HepG2 (cell line): ENCODE measurements around the gene MICALL2. TPM values are rescaled to one million over a fixed set of nuclear protein-coding genes. Genes with fewer than 3 reads are reported as not detected.

ENCODE experiments used
- AGO2 ChIP-seq: fragments of 200-400 bp; formaldehyde crosslinking; optimal IDR thresholded peaks from 2 replicates; pipeline ENCODE3; 2017; ENCODE audit warnings: mild to moderate bottlenecking, low read depth, low read length, moderate library complexity
- ARHGAP35 ChIP-seq: sonication (generic); formaldehyde crosslinking; IDR thresholded peaks from 2 replicates; pipeline ENCODE4 v1.9.0; 2022; ENCODE audit warnings: mild to moderate bottlenecking, inconsistent platforms, moderate library complexity, missing genetic modification reagents, borderline replicate concordance
- CBX5 ChIP-seq: sonication (generic); formaldehyde crosslinking; IDR thresholded peaks from 2 replicates; pipeline ENCODE4 v1.4.0; 2020; ENCODE audit warnings: missing genetic modification reagents, borderline replicate concordance
- ESRRA ChIP-seq: sonication (generic); formaldehyde crosslinking; IDR thresholded peaks from 2 replicates; pipeline ENCODE4 v1.5.1; 2020; ENCODE audit warnings: mild to moderate bottlenecking, low read depth, missing genetic modification reagents
- FOXC1 ChIP-seq: sonication (generic); formaldehyde crosslinking; IDR thresholded peaks from 2 replicates; pipeline ENCODE4 v1.8.0; 2022; ENCODE audit warnings: mild to moderate bottlenecking, missing genetic modification reagents, borderline replicate concordance
- GABPB1 ChIP-seq: IDR thresholded peaks from 2 replicates; pipeline ENCODE4 v1.6.1; 2016; ENCODE audit warnings: mild to moderate bottlenecking, missing genetic modification reagents, moderate library complexity, missing compliant biosample characterization
- HINFP ChIP-seq: sonication (generic); formaldehyde crosslinking; IDR thresholded peaks from 2 replicates; pipeline ENCODE4 v1.4.0; 2020; ENCODE audit warnings: low read depth, mild to moderate bottlenecking, missing genetic modification reagents
- IRX3 ChIP-seq: sonication (generic); formaldehyde crosslinking; IDR thresholded peaks from 2 replicates; pipeline ENCODE4 v1.8.1; 2023; ENCODE audit warnings: mild to moderate bottlenecking, low read depth, missing genetic modification reagents, borderline replicate concordance
- KLF6 ChIP-seq: IDR thresholded peaks from 2 replicates; pipeline ENCODE4 v1.8.0; 2016; ENCODE audit warnings: missing biosample characterization, missing genetic modification reagents
- MTERF4 ChIP-seq: sonication (generic); formaldehyde crosslinking; IDR thresholded peaks from 2 replicates; pipeline ENCODE4 v1.8.0; 2023; ENCODE audit warnings: mild to moderate bottlenecking, missing genetic modification reagents
- MXD3 ChIP-seq: IDR thresholded peaks from 2 replicates; pipeline ENCODE4 v1.6.1; 2016; ENCODE audit warnings: mild to moderate bottlenecking, missing biosample characterization, missing genetic modification reagents
- NAIF1 ChIP-seq: sonication (generic); formaldehyde crosslinking; IDR thresholded peaks from 2 replicates; pipeline ENCODE4 v1.5.0; 2020; ENCODE audit warnings: mild to moderate bottlenecking, missing genetic modification reagents, borderline replicate concordance
- NRL ChIP-seq: sonication (generic); formaldehyde crosslinking; IDR thresholded peaks from 2 replicates; pipeline ENCODE4 v1.5.0; 2020; ENCODE audit warnings: missing genetic modification reagents, mild to moderate bottlenecking, moderate library complexity, borderline replicate concordance
- SOX5 ChIP-seq: IDR thresholded peaks from 2 replicates; pipeline ENCODE4 v1.6.1; 2016; ENCODE audit warnings: borderline replicate concordance
- TGIF2 ChIP-seq: IDR thresholded peaks from 2 replicates; pipeline ENCODE4 v1.6.1; 2016; ENCODE audit warnings: control low read depth, missing compliant biosample characterization
- ZFP41 ChIP-seq: sonication (generic); formaldehyde crosslinking; IDR thresholded peaks from 2 replicates; pipeline ENCODE4 v1.4.0; 2020; ENCODE audit warnings: mild to moderate bottlenecking, missing genetic modification reagents, borderline replicate concordance
- ZGPAT ChIP-seq: IDR thresholded peaks from 2 replicates; pipeline ENCODE4 v1.6.1; 2016; ENCODE audit warnings: mild to moderate bottlenecking
- ZNF33B ChIP-seq: sonication (generic); formaldehyde crosslinking; IDR thresholded peaks from 2 replicates; pipeline ENCODE4 v1.5.1; 2020; ENCODE audit warnings: mild to moderate bottlenecking, missing genetic modification reagents
- ZNF562 ChIP-seq: sonication (generic); formaldehyde crosslinking; IDR thresholded peaks from 2 replicates; pipeline ENCODE4 v1.8.0; 2022; ENCODE audit warnings: missing genetic modification reagents, borderline replicate concordance
- ZNF878 ChIP-seq: sonication (generic); formaldehyde crosslinking; IDR thresholded peaks from 2 replicates; pipeline ENCODE4 v1.8.1; 2023; ENCODE audit warnings: mild to moderate bottlenecking, missing genetic modification reagents, moderate library complexity
- ZZZ3 ChIP-seq: sonication (generic); formaldehyde crosslinking; IDR thresholded peaks from 2 replicates; pipeline ENCODE4 v1.4.0; 2020; ENCODE audit warnings: missing genetic modification reagents, mild to moderate bottlenecking, borderline replicate concordance
- polyA plus RNA-seq, 8 experiments: library from polyadenylated mRNA; depleted of rRNA in 3 of 8; stranded (reverse) in 7 of 8; unstranded in 1 of 8; fragments of >200 nt; fragmentation: Illumina TruSeq in 4 of 8; extraction: Trizol in 4 of 8; gene quantifications; 2 replicates each; pipeline versions ENCODE4 v1.2.1 to v1.2.3, GENCODE V29; 2011 to 2016; ENCODE audit warnings: low read depth in 4 of 8, missing spikeins in 1 of 8, mixed read lengths in 1 of 8; ENCODE audit not compliant: insufficient read depth in 1 of 8
- total RNA-seq, 5 experiments: library from RNA; depleted of rRNA; stranded (reverse); fragments of >200 nt; fragmentation: Illumina TruSeq; extraction: Trizol; gene quantifications; 2 replicates each; pipeline ENCODE4 v1.2.3, GENCODE V29; 2016; ENCODE audit warnings: low read depth in 1 of 5

The MICALL2 gene
- total and polyA plus RNA-seq, 2 of the 13 experiments (the other 11 are each of a cell fraction or from before 2014, with no cell fraction given): 5.8 to 12.4 TPM

GRCh38 chr7:1425292-1426136, 33.8 kb downstream of the MICALL2 start (continued):
- TF ChIP-seq FOXC1 (CRISPR knock-in tag) (0 out of 2 replicates have a peak, but pooled peaks have one; percentile 40), MTERF4 (no peak), NAIF1 (CRISPR knock-in tag) (no peak), ZNF878 (CRISPR knock-in tag) (no peak), ESRRA (CRISPR knock-in tag) (no peak), SOX5 (CRISPR knock-in tag) (no peak), TGIF2 (no peak), GABPB1 (CRISPR knock-in tag) (peak; percentile 63), NRL (CRISPR knock-in tag) (no peak), CBX5 (CRISPR knock-in tag) (peak; percentile 23; the same call in 1 of the 2 replicates), ARHGAP35 (CRISPR knock-in tag) (no peak), ZNF562 (CRISPR knock-in tag) (no peak), MXD3 (0 out of 2 replicates have a peak, but pooled peaks have one; percentile 20), AGO2 (no peak), ZNF33B (CRISPR knock-in tag) (no peak), ZZZ3 (CRISPR knock-in tag) (no peak), KLF6 (no peak), ZGPAT (CRISPR knock-in tag) (peak; percentile 43; the same call in 1 of the 2 replicates), ZFP41 (CRISPR knock-in tag) (no peak), HINFP (no peak), IRX3 (CRISPR knock-in tag) (no peak)
